Measurements from ENCODE around the gene TAB3. TPM values are rescaled to one million over a fixed set of nuclear protein-coding genes. Genes with fewer than 3 reads are reported as not detected.

TAB3 gene
- total RNA-seq, 3 donors from 2014 or later (not counting 1 experiment from before 2014, with no cell fraction given) = 20.4 to 26.1 (median 21.3) TPM

- no peaks in the 10 kb centered on the region for H3K36me3 ChIP-seq (ENCODE audit: control insufficient read depth, insufficient read depth, low read length)
- DNase-seq (peak in 1 of 2 donors; percentile 47), ATAC-seq (peak; percentile 17 to 29 (median 17))
- no peaks in the 10 kb centered on the region for H3K36me3 Mint-ChIP-seq
- no peak for TF ChIP-seq CTCF (IDR thresholded peaks at IDR 0.05)
- no peaks in the 10 kb centered on the region for H3K27me3 Mint-ChIP-seq (ENCODE audit: low read depth in 2 of 2)
- H3K4me1 ChIP-seq (ENCODE audit: control insufficient read depth, insufficient read depth, low read length) = peaks cover 6% of the 10 kb centered on the region
- H3K4me3 ChIP-seq (ENCODE audit: low read length) = peak overlapping the region; percentile 58
- 0% methylated on average over 45 of the region's 45 CpGs for WGBS (ENCODE audit: insufficient coverage)
- intact Hi-C loops (cut with micrococcal nuclease) = loop anchor here (5.0 to 10.0 kb wide), 2 partner anchors 236 to 314 kb away; partner anchors contain the start of genes GK and TASL
- peak overlapping the region; percentile 49 for H3K27ac ChIP-seq (ENCODE audit: low read length)
- peaks cover 19 to 41% of the 10 kb centered on the region in 2 donors for H3K4me1 Mint-ChIP-seq
- H3K4me3 Mint-ChIP-seq = peak overlapping the region; percentile 81
- peak overlapping the region; percentile 72 to 94 for H3K27ac Mint-ChIP-seq
- no peaks in the 10 kb centered on the region for H3K27me3 ChIP-seq (ENCODE audit: control insufficient read depth, insufficient read depth, low read length)
- no peaks in the 10 kb centered on the region for H3K9me3 ChIP-seq (ENCODE audit: control insufficient read depth, insufficient read depth, low read length)
- no peaks in the 10 kb centered on the region for H3K9me3 Mint-ChIP-seq
Measured at GRCh38 chrX:30888526-30889146, 418 bp downstream of the TAB3 start.

GRCh38 chrX:30887721-30888120 lies 1.3 kb downstream of the TAB3 start:
- peaks cover 19 to 46% of the 10 kb centered on the region in 2 donors for H3K4me1 Mint-ChIP-seq
- no peaks in the 10 kb centered on the region for H3K27me3 ChIP-seq (ENCODE audit: control insufficient read depth, insufficient read depth, low read length)
- no peaks in the 10 kb centered on the region for H3K36me3 ChIP-seq (ENCODE audit: control insufficient read depth, insufficient read depth, low read length)
- intact Hi-C loops (cut with micrococcal nuclease) = loop anchor here (5.0 to 10.0 kb wide), 2 partner anchors 235 to 313 kb away; partner anchors contain the start of genes GK and TASL
- 42% methylated on average over 2 of the region's 4 CpGs for WGBS (ENCODE audit: insufficient coverage)
- no peaks in the 10 kb centered on the region for H3K9me3 Mint-ChIP-seq
- no peaks in the 10 kb centered on the region for H3K9me3 ChIP-seq (ENCODE audit: control insufficient read depth, insufficient read depth, low read length)
- peak overlapping the region; percentile 64 to 94 for H3K27ac Mint-ChIP-seq
- peaks cover 6% of the 10 kb centered on the region for H3K4me1 ChIP-seq (ENCODE audit: control insufficient read depth, insufficient read depth, low read length)
- no peak for ATAC-seq
- no peak overlapping the region for H3K27ac ChIP-seq (ENCODE audit: low read length)
- H3K4me3 Mint-ChIP-seq = peak overlapping the region; percentile 81
- H3K4me3 ChIP-seq (ENCODE audit: low read length) = no peak overlapping the region
- no peaks in the 10 kb centered on the region for H3K36me3 Mint-ChIP-seq
- DNase-seq = peak in 1 of 2 donors; percentile 6
- no peaks in the 10 kb centered on the region for H3K27me3 Mint-ChIP-seq (ENCODE audit: low read depth in 2 of 2)
- no peak for TF ChIP-seq CTCF (IDR thresholded peaks at IDR 0.05)

- H3K4me1 ChIP-seq (ENCODE audit: control insufficient read depth, insufficient read depth, low read length) = peaks cover 6% of the 10 kb centered on the region
- no peaks in the 10 kb centered on the region for H3K27me3 ChIP-seq (ENCODE audit: control insufficient read depth, insufficient read depth, low read length)
- Mint-ChIP-seq H3K9me3 (no peaks in the 10 kb centered on the region), H3K27me3 (ENCODE audit: low read depth in 2 of 2) (no peaks in the 10 kb centered on the region), H3K27ac (peak overlapping the region in 1 of 2 donors; percentile 94), H3K36me3 (no peaks in the 10 kb centered on the region), H3K4me1 (peaks cover 19 to 46% of the 10 kb centered on the region in 2 donors), H3K4me3 (peak overlapping the region; percentile 81)
- no peak overlapping the region for H3K4me3 ChIP-seq (ENCODE audit: low read length)
- H3K9me3 ChIP-seq (ENCODE audit: control insufficient read depth, insufficient read depth, low read length) = no peaks in the 10 kb centered on the region
- intact Hi-C loops (cut with micrococcal nuclease) = loop anchor here (5.0 to 10.0 kb wide), 2 partner anchors 235 to 312 kb away; partner anchors contain the start of genes GK and TASL
- H3K27ac ChIP-seq (ENCODE audit: low read length) = no peak overlapping the region
- ATAC-seq (no peak), DNase-seq (no peak)
- WGBS (ENCODE audit: insufficient coverage) = no CpG with 5 or more reads among the region's 5 CpGs
- H3K36me3 ChIP-seq (ENCODE audit: control insufficient read depth, insufficient read depth, low read length) = no peaks in the 10 kb centered on the region
- no peak for TF ChIP-seq CTCF (IDR thresholded peaks at IDR 0.05)
Measured at GRCh38 chrX:30887288-30887687, 1.8 kb downstream of the TAB3 start.
